ENCODE measurements around the gene WDFY2.

- no peak for TF ChIP-seq CTCF (IDR thresholded peaks at IDR 0.05)
- TF ChIP-seq POLR2A (IDR thresholded peaks at IDR 0.05), result no peak
- no peak for TF ChIP-seq EP300 (IDR thresholded peaks at IDR 0.05)
Measured at GRCh38 chr13:51676739-51677138, 92.5 kb downstream of the WDFY2 start.

Measured in upper lobe of left lung (tissue), 4 donors.